Measurements from ENCODE around the gene EPHB6. TPM values are rescaled to one million over a fixed set of nuclear protein-coding genes. Genes with fewer than 3 reads are reported as not detected.

The EPHB6 gene
- total and polyA plus RNA-seq, 10 of the 15 experiments (the other 5 are each of a cell fraction or from before 2014, with no cell fraction given), result 0.06 to 1.3 (median 0.37) TPM; not detected in 2

DNA sequence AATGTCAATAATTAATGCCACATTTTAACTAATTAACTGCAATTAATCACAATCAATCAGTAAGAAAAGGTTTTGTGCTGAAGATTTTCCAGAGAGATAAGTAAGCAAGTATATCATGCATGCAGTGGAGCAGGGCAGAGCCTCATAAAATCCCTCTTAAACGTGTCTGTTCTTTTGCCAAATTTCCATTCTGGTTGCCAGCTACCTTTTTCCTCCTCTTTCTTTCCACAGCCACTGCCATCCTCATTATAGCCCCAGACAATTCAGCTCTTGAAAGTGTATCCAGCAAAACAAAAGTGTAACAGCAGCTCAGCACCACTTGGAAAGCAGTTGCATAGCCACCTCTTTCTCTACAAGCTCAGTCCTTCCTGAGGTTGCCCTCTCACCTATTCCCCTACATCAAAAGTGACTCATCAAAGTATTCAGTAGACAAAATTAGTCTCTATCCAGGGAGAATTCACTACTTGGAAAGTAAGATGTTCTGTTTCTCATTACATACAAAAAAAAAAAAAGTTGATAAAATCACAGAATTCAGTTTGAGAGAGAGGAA lies 26.9 kb upstream of the EPHB6 start:
- ChIA-PET CTCF (interaction anchor here (0.6 to 2.4 kb wide), 6 partner anchors 10 to 185 kb away, joined by 3 to 8 read pairs (median 4); partner anchors contain the start of gene PRSS2), POLR2A (no interaction called here), RAD21 (ENCODE audit: unreplicated experiment) (interaction anchor here (1.0 to 1.7 kb wide), 2 partner anchors 14 to 44 kb away, joined by 3 to 8 read pairs; no protein-coding TSS in a partner anchor), SMC1A (ENCODE audit: uncharacterized antibody, unreplicated experiment) (interaction anchor here (1.0 to 1.5 kb wide), 4 partner anchors 10 to 38 kb away, joined by 3 to 6 read pairs (median 4); no protein-coding TSS in a partner anchor)
- H3K9me3 ChIP-seq (replicated peaks; ENCODE audit: control insufficient read depth, insufficient read depth, low read length), result peaks cover 2% of the 10 kb centered on the region; the same call in 2 of the 3 replicates
- FAIRE-seq (no peak), ATAC-seq (no peak), DNase-seq (ENCODE audit: low read depth, low spot score) (no peak)
- BruUV-seq (replicated peaks), result no TSS peak
- 0% methylated on average over 1 of the region's 1 CpG for WGBS (ENCODE audit: insufficient coverage, insufficient replicate concordance, low lambda C conversion rate, missing lambda C conversion rate)
- no peak overlapping the region for H3K9ac ChIP-seq (ENCODE audit: control insufficient read depth, insufficient read depth, low read length)
- no peaks in the 10 kb centered on the region for H3K27me3 ChIP-seq (replicated peaks in 1 of 2; ENCODE audit: control insufficient read depth in 2 of 2, insufficient read depth in 2 of 2, low read length in 1 of 2)
- H3K79me2 ChIP-seq (ENCODE audit: control insufficient read depth, insufficient read depth, low read length), result no peaks in the 10 kb centered on the region
- H3K4me3 ChIP-seq, result no peak overlapping the region
- H3K36me3 ChIP-seq (ENCODE audit: control insufficient read depth in 2 of 2, insufficient read depth in 2 of 2, low read length in 1 of 2), result no peaks in the 10 kb centered on the region
- H3K4me1 ChIP-seq (ENCODE audit: control insufficient read depth, insufficient read depth, low read length), result peaks cover 18% of the 10 kb centered on the region
- intact Hi-C loops (cut with micrococcal nuclease; ENCODE audit: unreplicated experiment) (no loop called here), in situ Hi-C loops (cut with MboI) (no loop called here)
- no peak overlapping the region for H3K4me2 ChIP-seq (ENCODE audit: control insufficient read depth, insufficient read depth)
- H3K27ac ChIP-seq (ENCODE audit: control insufficient read depth, insufficient read depth), result no peak overlapping the region
- H2AFZ ChIP-seq (ENCODE audit: control insufficient read depth, low read depth, low read length), result no peak overlapping the region
- H4K20me1 ChIP-seq (ENCODE audit: control insufficient read depth, insufficient read depth), result no peaks in the 10 kb centered on the region
- TF ChIP-seq, protein P1, sequence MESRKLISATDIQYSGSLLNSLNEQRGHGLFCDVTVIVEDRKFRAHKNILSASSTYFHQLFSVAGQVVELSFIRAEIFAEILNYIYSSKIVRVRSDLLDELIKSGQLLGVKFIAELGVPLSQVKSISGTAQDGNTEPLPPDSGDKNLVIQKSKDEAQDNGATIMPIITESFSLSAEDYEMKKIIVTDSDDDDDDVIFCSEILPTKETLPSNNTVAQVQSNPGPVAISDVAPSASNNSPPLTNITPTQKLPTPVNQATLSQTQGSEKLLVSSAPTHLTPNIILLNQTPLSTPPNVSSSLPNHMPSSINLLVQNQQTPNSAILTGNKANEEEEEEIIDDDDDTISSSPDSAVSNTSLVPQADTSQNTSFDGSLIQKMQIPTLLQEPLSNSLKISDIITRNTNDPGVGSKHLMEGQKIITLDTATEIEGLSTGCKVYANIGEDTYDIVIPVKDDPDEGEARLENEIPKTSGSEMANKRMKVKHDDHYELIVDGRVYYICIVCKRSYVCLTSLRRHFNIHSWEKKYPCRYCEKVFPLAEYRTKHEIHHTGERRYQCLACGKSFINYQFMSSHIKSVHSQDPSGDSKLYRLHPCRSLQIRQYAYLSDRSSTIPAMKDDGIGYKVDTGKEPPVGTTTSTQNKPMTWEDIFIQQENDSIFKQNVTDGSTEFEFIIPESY (IDR thresholded peaks at IDR 0.05), result no peak
- TF ChIP-seq SIN3A (IDR thresholded peaks at IDR 0.05; ENCODE audit: low read depth, low read length) (no peak), PAX5 (IDR thresholded peaks at IDR 0.05; ENCODE audit: borderline replicate concordance, low read depth, low read length) (no peak), ZNF207 (IDR thresholded peaks at IDR 0.05; ENCODE audit: borderline replicate concordance) (no peak), ZNF274 (IDR thresholded peaks at IDR 0.05; ENCODE audit: insufficient read depth, insufficient read length) (no peak), RUNX3 (IDR thresholded peaks at IDR 0.05; ENCODE audit: low read length) (no peak), SRF (IDR thresholded peaks at IDR 0.05; ENCODE audit: low read depth in 2 of 2, low read length in 2 of 2) (no peak), NFYA (IDR thresholded peaks at IDR 0.05; ENCODE audit: borderline replicate concordance, low read depth, low read length) (no peak), STAT3 (IDR thresholded peaks at IDR 0.05; ENCODE audit: low read depth, low read length) (no peak), NFXL1 (IDR thresholded peaks at IDR 0.05; ENCODE audit: borderline replicate concordance) (no peak), RAD51 (IDR thresholded peaks at IDR 0.05) (no peak), ETV6 (conservative IDR thresholded peaks at IDR 0.05 in 1 of 2, IDR thresholded peaks at IDR 0.05 in 1 of 2; ENCODE audit: borderline replicate concordance in 1 of 2, low read depth in 1 of 2) (no peak), JUNB (IDR thresholded peaks at IDR 0.05) (no peak), EP300 (IDR thresholded peaks at IDR 0.05; ENCODE audit: borderline replicate concordance in 1 of 2, control insufficient read depth in 1 of 2, low read depth in 2 of 2, low read length in 2 of 2) (no peak), KAT2A (conservative IDR thresholded peaks at IDR 0.05; ENCODE audit: control insufficient read depth, low read depth, low read length) (no peak), YY1 (IDR thresholded peaks at IDR 0.05; ENCODE audit: low read depth, low read length) (no peak)
- TF ChIP-seq, protein P2, sequence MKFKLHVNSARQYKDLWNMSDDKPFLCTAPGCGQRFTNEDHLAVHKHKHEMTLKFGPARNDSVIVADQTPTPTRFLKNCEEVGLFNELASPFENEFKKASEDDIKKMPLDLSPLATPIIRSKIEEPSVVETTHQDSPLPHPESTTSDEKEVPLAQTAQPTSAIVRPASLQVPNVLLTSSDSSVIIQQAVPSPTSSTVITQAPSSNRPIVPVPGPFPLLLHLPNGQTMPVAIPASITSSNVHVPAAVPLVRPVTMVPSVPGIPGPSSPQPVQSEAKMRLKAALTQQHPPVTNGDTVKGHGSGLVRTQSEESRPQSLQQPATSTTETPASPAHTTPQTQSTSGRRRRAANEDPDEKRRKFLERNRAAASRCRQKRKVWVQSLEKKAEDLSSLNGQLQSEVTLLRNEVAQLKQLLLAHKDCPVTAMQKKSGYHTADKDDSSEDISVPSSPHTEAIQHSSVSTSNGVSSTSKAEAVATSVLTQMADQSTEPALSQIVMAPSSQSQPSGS (IDR thresholded peaks at IDR 0.05; ENCODE audit: low read length), result no peak
- TF ChIP-seq, protein P3, sequence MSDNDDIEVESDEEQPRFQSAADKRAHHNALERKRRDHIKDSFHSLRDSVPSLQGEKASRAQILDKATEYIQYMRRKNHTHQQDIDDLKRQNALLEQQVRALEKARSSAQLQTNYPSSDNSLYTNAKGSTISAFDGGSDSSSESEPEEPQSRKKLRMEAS (IDR thresholded peaks at IDR 0.05; ENCODE audit: low read depth, low read length), result no peak
